Stomach (tissue), 4 donors: ENCODE measurements around the gene MYO1H.

Experiments
- POLR2AphosphoS5 ChIP-seq, 3 donors: sonication (generic); formaldehyde crosslinking; IDR thresholded peaks; one replicate each; pipeline ENCODE4 v1.6.1; 2016; ENCODE audit warnings: antibody characterized with exemption in 3 of 3
- TF ChIP-seq, protein P1 (sequence below), 7 experiments: fragments of 450-650 bp in 4 of 7; fragments of 200-600 bp in 3 of 7; sonication (generic) in 3 of 7; IDR thresholded peaks; one replicate each; pipeline ENCODE4 v1.5.1; 2016 to 2019; ENCODE audit warnings: antibody characterized with exemption in 7 of 7, control low read depth in 2 of 7, mild to moderate bottlenecking in 1 of 7

DNA sequence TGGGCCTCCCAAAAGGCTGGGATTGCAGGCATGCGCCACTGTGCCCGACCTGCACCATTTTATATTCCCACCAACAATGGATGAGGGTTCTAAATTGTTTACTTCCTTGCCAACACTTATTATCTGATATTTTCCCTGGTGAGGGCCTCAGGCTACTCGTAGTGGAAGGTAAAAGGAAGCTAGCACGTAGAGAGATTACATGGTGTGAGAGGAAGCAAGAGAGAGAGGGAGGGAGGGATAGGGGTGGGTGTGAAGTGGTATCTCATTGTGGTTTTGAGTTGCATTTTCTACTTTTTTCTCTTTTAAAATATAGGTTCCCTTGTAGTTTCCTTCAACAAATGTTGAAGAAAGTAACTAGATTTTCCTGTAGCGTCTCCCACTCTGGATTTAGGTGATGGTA lies 30.9 kb downstream of the MYO1H start:
- TF ChIP-seq, protein P1, sequence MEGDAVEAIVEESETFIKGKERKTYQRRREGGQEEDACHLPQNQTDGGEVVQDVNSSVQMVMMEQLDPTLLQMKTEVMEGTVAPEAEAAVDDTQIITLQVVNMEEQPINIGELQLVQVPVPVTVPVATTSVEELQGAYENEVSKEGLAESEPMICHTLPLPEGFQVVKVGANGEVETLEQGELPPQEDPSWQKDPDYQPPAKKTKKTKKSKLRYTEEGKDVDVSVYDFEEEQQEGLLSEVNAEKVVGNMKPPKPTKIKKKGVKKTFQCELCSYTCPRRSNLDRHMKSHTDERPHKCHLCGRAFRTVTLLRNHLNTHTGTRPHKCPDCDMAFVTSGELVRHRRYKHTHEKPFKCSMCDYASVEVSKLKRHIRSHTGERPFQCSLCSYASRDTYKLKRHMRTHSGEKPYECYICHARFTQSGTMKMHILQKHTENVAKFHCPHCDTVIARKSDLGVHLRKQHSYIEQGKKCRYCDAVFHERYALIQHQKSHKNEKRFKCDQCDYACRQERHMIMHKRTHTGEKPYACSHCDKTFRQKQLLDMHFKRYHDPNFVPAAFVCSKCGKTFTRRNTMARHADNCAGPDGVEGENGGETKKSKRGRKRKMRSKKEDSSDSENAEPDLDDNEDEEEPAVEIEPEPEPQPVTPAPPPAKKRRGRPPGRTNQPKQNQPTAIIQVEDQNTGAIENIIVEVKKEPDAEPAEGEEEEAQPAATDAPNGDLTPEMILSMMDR (IDR thresholded peaks at IDR 0.05): no peak
- no peak for TF ChIP-seq POLR2AphosphoS5 (IDR thresholded peaks at IDR 0.05)
